Muscle layer of duodenum (tissue), 2 donors: ENCODE measurements around the gene ADAMTS6.

ENCODE experiments used
- H3K27ac ChIP-seq: one replicate; pipeline ENCODE4 v1.7.0; 2013; ENCODE audit warnings: mild to moderate bottlenecking, low read length
- H3K27me3 ChIP-seq: one replicate; pipeline ENCODE4 v1.7.0; 2013; ENCODE audit warnings: low read depth, mild to moderate bottlenecking, control low read depth, low read length
- H3K36me3 ChIP-seq, 2 donors: one replicate each; pipeline ENCODE4 v1.7.0; 2013; ENCODE audit warnings: low read length in 2 of 2, control low read depth in 1 of 2, mild to moderate bottlenecking in 1 of 2; ENCODE audit not compliant: insufficient read depth in 2 of 2, control insufficient read depth in 1 of 2
- H3K4me1 ChIP-seq, 2 donors: one replicate each; pipeline ENCODE4 v1.7.0; 2013; ENCODE audit warnings: low read length in 2 of 2, mild to moderate bottlenecking in 2 of 2, control low read depth in 1 of 2, moderate library complexity in 1 of 2; ENCODE audit not compliant: insufficient read depth in 2 of 2, control insufficient read depth in 1 of 2
- H3K4me3 ChIP-seq, 2 donors: one replicate each; pipeline ENCODE4 v1.7.0; 2013; ENCODE audit warnings: low read length in 2 of 2, low read depth in 1 of 2, mild to moderate bottlenecking in 1 of 2
- H3K9me3 ChIP-seq, 2 donors: one replicate each; pipeline ENCODE4 v1.7.0; 2013; ENCODE audit warnings: low read length in 2 of 2, control low read depth in 1 of 2, mild to moderate bottlenecking in 1 of 2; ENCODE audit not compliant: control insufficient read depth in 1 of 2
- donor health status: healthy.

ADAMTS6 gene

GRCh38 chr5:65244031-65244430 is 237.7 kb downstream of the ADAMTS6 start:
- no peaks in the 10 kb centered on the region for H3K9me3 ChIP-seq
- no peaks in the 10 kb centered on the region for H3K27me3 ChIP-seq
- H3K36me3 ChIP-seq, result no peaks in the 10 kb centered on the region
- no peak overlapping the region for H3K27ac ChIP-seq
- no peaks in the 10 kb centered on the region for H3K4me1 ChIP-seq
- no peak overlapping the region for H3K4me3 ChIP-seq

- Histone ChIP-seq H3K9me3 (no peaks in the 10 kb centered on the region), H3K36me3 (no peaks in the 10 kb centered on the region), H3K27ac (no peak overlapping the region), H3K4me1 (no peaks in the 10 kb centered on the region), H3K27me3 (no peaks in the 10 kb centered on the region), H3K4me3 (no peak overlapping the region)
Observed at GRCh38 chr5:65243161-65243560, 238.6 kb downstream of the ADAMTS6 start.

DNA sequence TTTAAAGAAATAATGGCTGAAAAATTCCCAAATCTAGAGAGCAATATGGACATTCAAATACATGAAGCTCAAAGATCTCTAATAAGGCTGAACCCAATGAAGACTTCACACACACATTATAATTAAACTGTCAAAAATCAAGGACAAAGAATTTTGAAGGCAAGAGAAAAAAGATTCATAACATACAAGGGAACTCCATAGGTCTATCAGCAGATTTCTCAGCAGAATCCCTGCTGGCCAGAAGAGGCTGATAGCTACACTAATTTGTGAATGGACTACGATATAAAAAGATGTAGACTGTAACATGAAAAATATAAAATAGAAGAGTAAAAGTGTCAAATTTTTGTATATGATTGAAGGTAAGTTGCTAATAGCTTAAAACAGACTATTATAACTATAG is 251.9 kb downstream of the ADAMTS6 start:
- Histone ChIP-seq H3K4me1 (no peaks in the 10 kb centered on the region), H3K36me3 (no peaks in the 10 kb centered on the region), H3K27me3 (no peaks in the 10 kb centered on the region), H3K27ac (no peak overlapping the region), H3K9me3 (peaks cover 3 to 21% of the 10 kb centered on the region in 2 donors), H3K4me3 (no peak overlapping the region)

DNA sequence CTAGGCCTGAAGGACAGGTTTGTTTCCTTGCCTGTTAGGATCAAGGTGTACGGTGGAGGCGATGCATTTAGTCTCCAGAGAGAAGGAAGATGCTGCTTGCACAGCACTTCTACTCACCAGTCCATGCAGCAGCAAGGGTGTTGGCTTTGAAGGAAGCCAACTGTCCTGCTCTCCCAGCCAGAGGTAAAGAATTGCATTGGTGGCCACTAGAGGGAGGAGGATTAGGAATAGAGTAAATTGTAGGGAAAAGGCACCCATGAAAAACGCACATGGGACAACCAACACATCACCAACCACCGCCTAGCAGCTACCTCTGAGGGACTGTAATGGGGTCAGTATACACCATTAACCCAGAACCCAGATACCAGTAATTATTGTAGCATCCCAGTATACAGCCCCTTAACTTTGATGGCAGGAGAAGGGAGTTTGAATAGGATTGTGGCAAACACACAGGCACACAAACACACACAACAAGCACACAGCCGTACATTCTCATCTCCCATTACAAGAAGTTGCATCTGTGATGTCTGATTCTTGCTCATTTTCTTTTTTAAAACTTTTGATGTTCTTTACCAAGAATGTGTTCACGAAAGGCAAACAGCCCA is 267.7 kb downstream of the ADAMTS6 start:
- H3K27me3 ChIP-seq, result no peaks in the 10 kb centered on the region
- no peaks in the 10 kb centered on the region for H3K9me3 ChIP-seq
- no peaks in the 10 kb centered on the region for H3K36me3 ChIP-seq
- H3K27ac ChIP-seq, result no peak overlapping the region
- H3K4me1 ChIP-seq, result no peaks in the 10 kb centered on the region
- no peak overlapping the region for H3K4me3 ChIP-seq

DNA sequence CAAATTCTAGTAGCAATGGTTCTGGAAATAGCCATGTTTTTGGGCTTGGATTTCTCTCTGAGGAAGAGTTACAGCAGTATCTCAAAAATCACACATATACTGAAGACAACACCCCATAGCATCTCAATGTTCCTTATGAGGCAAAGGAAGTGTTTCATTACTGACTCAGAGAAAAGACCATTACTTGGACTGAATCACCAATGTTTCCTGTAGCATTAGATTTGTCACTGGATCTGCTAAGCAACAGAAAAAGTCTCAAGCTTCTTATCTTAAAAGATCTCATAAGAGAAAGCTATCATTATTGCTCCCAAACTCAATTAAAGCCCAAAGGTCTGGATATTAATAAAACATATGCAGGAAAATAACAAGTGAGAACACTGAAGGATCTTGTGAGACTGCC is 272.4 kb downstream of the ADAMTS6 start:
- Histone ChIP-seq H3K27me3 (no peaks in the 10 kb centered on the region), H3K27ac (no peak overlapping the region), H3K36me3 (no peaks in the 10 kb centered on the region), H3K4me3 (no peak overlapping the region), H3K9me3 (no peaks in the 10 kb centered on the region), H3K4me1 (no peaks in the 10 kb centered on the region)

GRCh38 chr5:65204966-65205365 is 276.8 kb downstream of the ADAMTS6 start:
- no peak overlapping the region for H3K27ac ChIP-seq

DNA sequence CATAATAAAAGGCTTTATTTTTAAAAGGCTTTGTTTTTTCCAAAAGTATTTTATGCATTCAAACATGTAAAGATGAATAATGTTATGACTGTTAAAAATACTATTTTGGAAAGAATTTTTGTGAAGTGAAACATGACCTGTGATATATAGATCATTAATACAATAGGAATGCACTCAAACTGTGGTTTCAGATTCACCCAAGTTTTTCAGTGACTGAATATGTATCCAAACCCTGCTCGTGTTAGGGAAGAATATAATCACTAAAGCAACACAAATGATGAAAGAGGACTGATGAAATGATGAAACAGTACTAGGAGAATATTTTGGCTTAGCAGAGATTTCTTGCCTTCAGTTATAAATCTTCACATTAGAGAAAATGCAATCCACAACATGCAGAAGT is 278.0 kb downstream of the ADAMTS6 start:
- Histone ChIP-seq H3K36me3 (peaks cover 0 to 6% of the 10 kb centered on the region in 2 donors), H3K27me3 (no peaks in the 10 kb centered on the region), H3K9me3 (no peaks in the 10 kb centered on the region), H3K4me3 (no peak overlapping the region), H3K4me1 (no peaks in the 10 kb centered on the region), H3K27ac (no peak overlapping the region)

More at GRCh38 chr5:65204966-65205365, 276.8 kb downstream of the ADAMTS6 start:
- Histone ChIP-seq H3K36me3 (peaks cover 0 to 6% of the 10 kb centered on the region in 2 donors), H3K9me3 (no peaks in the 10 kb centered on the region), H3K4me1 (no peaks in the 10 kb centered on the region), H3K4me3 (no peak overlapping the region), H3K27me3 (no peaks in the 10 kb centered on the region)

GRCh38 chr5:65199993-65200675 is 281.6 kb downstream of the ADAMTS6 start:
- Histone ChIP-seq H3K36me3 (peaks cover 0 to 6% of the 10 kb centered on the region in 2 donors), H3K27me3 (no peaks in the 10 kb centered on the region), H3K4me3 (no peak overlapping the region), H3K27ac (no peak overlapping the region), H3K4me1 (no peaks in the 10 kb centered on the region), H3K9me3 (no peaks in the 10 kb centered on the region)

DNA sequence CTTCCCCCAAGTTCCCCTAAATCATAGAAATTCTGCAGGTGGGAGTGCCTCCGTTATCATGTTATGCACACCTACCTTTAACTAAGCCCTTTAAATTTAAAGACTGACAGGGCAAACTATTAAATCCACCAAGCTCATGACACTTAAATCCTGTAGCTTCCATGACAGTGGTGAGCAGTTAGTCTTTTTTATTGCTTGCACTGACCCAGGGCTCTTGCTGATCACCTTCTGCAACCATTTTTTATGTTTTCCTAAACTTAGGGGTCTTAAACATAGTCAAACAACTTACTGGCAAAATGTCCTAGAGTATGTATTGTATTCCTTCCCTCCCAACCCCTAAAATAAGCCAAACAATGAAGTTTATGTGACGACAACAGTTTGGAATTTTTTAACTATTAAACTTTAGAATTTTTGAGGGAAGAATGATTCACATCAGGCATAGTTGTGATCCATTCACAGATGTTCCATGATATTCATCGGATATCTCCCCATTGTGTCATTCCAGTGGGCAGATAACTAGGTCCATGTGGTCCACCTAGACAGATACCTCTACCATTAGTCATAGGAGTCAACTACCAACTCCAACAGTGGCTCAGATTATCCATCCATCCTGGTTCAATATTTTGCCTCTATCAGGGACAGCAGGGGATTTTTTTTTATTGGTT is 283.1 kb downstream of the ADAMTS6 start:
- Histone ChIP-seq H3K4me3 (no peak overlapping the region), H3K27me3 (no peaks in the 10 kb centered on the region), H3K4me1 (no peaks in the 10 kb centered on the region), H3K27ac (no peak overlapping the region), H3K36me3 (peaks cover 0 to 6% of the 10 kb centered on the region in 2 donors), H3K9me3 (no peaks in the 10 kb centered on the region)

DNA sequence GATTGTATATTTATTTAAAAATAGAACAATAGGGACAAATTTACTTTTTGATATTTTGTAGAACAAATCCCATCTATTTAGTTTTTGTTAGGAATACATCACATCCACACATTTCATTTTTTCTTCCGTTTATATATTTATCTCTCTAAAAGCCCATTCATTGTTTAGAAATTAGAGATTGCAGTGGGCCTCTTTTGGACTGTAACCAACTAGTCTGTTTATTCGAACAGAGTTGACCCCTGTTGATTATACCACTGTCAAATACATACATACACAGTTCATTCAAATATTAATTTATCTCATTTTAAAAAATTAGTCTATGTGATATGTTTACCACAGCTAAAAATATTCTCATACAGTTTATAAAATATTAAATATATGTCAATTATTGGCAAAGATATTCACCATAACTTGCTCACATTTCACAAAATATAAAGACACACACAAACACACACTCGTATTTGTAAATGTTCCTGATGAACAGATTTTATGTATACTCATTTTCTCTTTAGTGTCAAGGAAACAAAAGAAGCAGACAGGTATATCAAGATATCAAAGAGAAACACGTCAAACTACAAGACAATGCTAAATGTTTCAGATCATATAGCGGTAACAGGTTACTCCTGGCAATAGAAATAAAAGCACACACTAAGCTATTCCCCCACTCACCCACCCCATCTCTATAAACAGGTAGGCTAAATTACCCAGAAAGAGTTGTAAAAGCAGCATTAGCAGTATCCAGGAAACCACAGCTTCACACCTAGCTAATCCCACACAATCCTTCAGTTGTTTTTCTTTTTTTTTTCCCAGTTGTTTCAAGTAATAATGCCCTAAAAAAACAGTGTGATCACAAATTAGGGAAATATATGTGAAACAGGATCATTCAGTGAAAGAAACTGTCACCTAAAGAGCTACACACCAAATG is 283.9 kb downstream of the ADAMTS6 start:
- Histone ChIP-seq H3K27ac (no peak overlapping the region), H3K27me3 (no peaks in the 10 kb centered on the region), H3K9me3 (no peaks in the 10 kb centered on the region), H3K36me3 (peaks cover 0 to under 1% of the 10 kb centered on the region in 2 donors), H3K4me1 (no peaks in the 10 kb centered on the region), H3K4me3 (no peak overlapping the region)

DNA sequence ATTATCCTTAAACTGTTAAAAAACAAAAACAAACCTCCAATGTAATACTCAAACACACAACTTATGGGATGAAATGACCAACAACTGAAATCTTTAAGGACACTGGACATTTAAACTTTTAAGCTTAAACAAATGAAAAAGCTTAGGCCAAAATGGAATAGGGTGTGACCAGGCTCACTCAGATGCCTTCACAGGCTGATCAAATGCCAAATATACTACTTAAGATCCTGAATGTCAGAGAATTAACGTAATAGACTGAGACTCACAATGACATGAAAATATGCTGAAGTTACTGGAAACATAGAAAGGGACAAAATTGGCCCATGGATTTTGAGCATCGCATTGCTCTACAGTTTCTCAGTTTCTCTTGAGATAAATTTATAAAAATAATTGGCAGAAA is 286.8 kb downstream of the ADAMTS6 start:
- Histone ChIP-seq H3K4me3 (no peak overlapping the region), H3K4me1 (no peaks in the 10 kb centered on the region), H3K27me3 (no peaks in the 10 kb centered on the region), H3K27ac (no peak overlapping the region), H3K36me3 (peaks cover 0 to 5% of the 10 kb centered on the region in 2 donors), H3K9me3 (no peaks in the 10 kb centered on the region)
